K562 (cell line): ENCODE results near the gene TMF1. TPM values are rescaled to one million over a fixed set of nuclear protein-coding genes. Genes with fewer than 3 reads are reported as not detected.

Source experiments
- ATAC-seq: fragments of 200-7000 bp; cut with Tn5 transposase; 3 replicates; pipeline ENCODE4 v1.9.1; 2020; ENCODE audit warnings: moderate library complexity
- BruUV-seq: library from RNA; stranded (reverse); fragments of 400-500 nt; replicated peaks from 2 replicates; lab custom pipeline; 2021; lab: Mats Ljungman, UMichigan
- CTCF ChIA-PET: fragments of 300-600 bp; formaldehyde crosslinking; extraction: SDS; loops from one replicate; lab custom pipeline; 2021; ENCODE audit warnings: low intra/inter-chr PET ratio; lab: Yijun Ruan, JAX
- POLR2A ChIA-PET: fragments of 300-600, 350-650 bp; sonication (Branson Sonifier 250); formaldehyde crosslinking; extraction: SDS; loops from one replicate; lab custom pipeline; 2021; ENCODE audit warnings: antibody characterized with exemption, inconsistent platforms; lab: Yijun Ruan, JAX
- DNase-seq, 4 experiments: peaks; one replicate each; pipeline versions ENCODE4 v3.0.0 to v3.0.0-alpha.2; 2011 to 2018; ENCODE audit warnings: low spot score in 3 of 4, mixed read lengths in 3 of 4; ENCODE audit errors: extremely low read depth in 1 of 4
- FAIRE-seq: peaks from 2 replicates; lab custom pipeline; 2011; peaks lifted over from hg19 to GRCh38; lab: Jason Lieb, UNC
- H2AFZ ChIP-seq: 2 replicates; pipeline ENCODE4 v1.6.0; 2011; ENCODE audit warnings: low read depth, low read length, control low read depth, inconsistent platforms
- H3K27ac ChIP-seq: fragments of 200-600 bp; 3 replicates; pipeline ENCODE4 v1.8.0; 2011; ENCODE audit warnings: low read depth, mild to moderate bottlenecking, control low read depth, inconsistent platforms, low read length, moderate library complexity, mixed read lengths; ENCODE audit errors: extremely low read depth
- H3K27me3 ChIP-seq, 2 experiments: fragments of 300-600 bp in 1 of 2; 2 replicates in 1 of 2; 3 replicates in 1 of 2; pipeline versions ENCODE4 v1.6.0 to v1.8.0; 2011; ENCODE audit warnings: inconsistent platforms in 2 of 2, low read length in 2 of 2, mild to moderate bottlenecking in 1 of 2, mixed read lengths in 1 of 2, moderate library complexity in 1 of 2; ENCODE audit not compliant: control insufficient read depth in 2 of 2, insufficient read depth in 2 of 2
- H3K36me3 ChIP-seq: fragments of 300-600 bp; 3 replicates; pipeline ENCODE4 v1.8.0; 2011; ENCODE audit warnings: mild to moderate bottlenecking, low read length, inconsistent platforms; ENCODE audit not compliant: control insufficient read depth, insufficient read depth
- H3K4me1 ChIP-seq, 2 experiments: fragments of 200-600 bp in 1 of 2; replicated peaks in 1 of 2; 2 replicates in 1 of 2; 3 replicates in 1 of 2; pipeline versions ENCODE4 v1.5.1 to v1.8.0; 2011; ENCODE audit warnings: inconsistent platforms in 2 of 2, low read length in 2 of 2, mild to moderate bottlenecking in 1 of 2, mixed read lengths in 1 of 2, moderate library complexity in 1 of 2; ENCODE audit not compliant: control insufficient read depth in 2 of 2, insufficient read depth in 2 of 2
- H3K4me2 ChIP-seq: 2 replicates; pipeline ENCODE4 v1.6.1; 2011; ENCODE audit warnings: low read length, control low read depth, inconsistent platforms, mixed read lengths; ENCODE audit not compliant: insufficient read depth
- H3K4me3 ChIP-seq: fragments of 200-600 bp; sonication (generic), shearing (Covaris generic); 2 replicates; pipeline ENCODE4 v1.5.1; 2016; ENCODE audit warnings: control low read depth, inconsistent platforms
- H3K79me2 ChIP-seq: fragments of 200-600 bp; 3 replicates; pipeline ENCODE4 v1.8.0; 2011; ENCODE audit warnings: low read length, inconsistent platforms; ENCODE audit not compliant: control insufficient read depth, insufficient read depth
- H3K9ac ChIP-seq, 2 experiments: 2 replicates each; pipeline versions ENCODE4 v1.6.0 to v1.6.1; 2011; ENCODE audit warnings: low read depth in 2 of 2, low read length in 2 of 2, control low read depth in 1 of 2, inconsistent platforms in 1 of 2, mild to moderate bottlenecking in 1 of 2, mixed read lengths in 1 of 2; ENCODE audit not compliant: insufficient read depth in 1 of 2
- H3K9me1 ChIP-seq: one replicate; pipeline ENCODE4 v1.6.0; 2011; ENCODE audit warnings: inconsistent platforms, mild to moderate bottlenecking, low read length, moderate library complexity; ENCODE audit not compliant: control insufficient read depth, insufficient read depth
- H3K9me3 ChIP-seq: replicated peaks from 2 replicates; pipeline ENCODE4 v1.5.1; 2011; ENCODE audit warnings: low read depth, low read length, inconsistent platforms; ENCODE audit not compliant: control insufficient read depth, insufficient read depth
- H4K20me1 ChIP-seq: replicated peaks from 2 replicates; pipeline ENCODE4 v1.6.1; 2011; ENCODE audit warnings: low read length, inconsistent platforms, mixed read lengths; ENCODE audit not compliant: control insufficient read depth, insufficient read depth
- CBX2 ChIP-seq: fragments of 200-600 bp; sonication (generic); IDR thresholded peaks from one replicate; pipeline ENCODE4 v1.6.1; 2012; ENCODE audit warnings: mild to moderate bottlenecking, low read length, inconsistent platforms; ENCODE audit not compliant: insufficient read depth, poor library complexity, severe bottlenecking
- CBX8 ChIP-seq: fragments of 200-600 bp; sonication (generic); IDR thresholded peaks from 2 replicates; pipeline ENCODE4 v1.6.1; 2012; ENCODE audit warnings: borderline replicate concordance, mixed run types, low read depth, mild to moderate bottlenecking, moderate library complexity, mixed read lengths, low read length, control low read depth, inconsistent platforms; ENCODE audit not compliant: poor library complexity, severe bottlenecking; ENCODE audit errors: extremely low read depth
- CC2D1A ChIP-seq: fragments of 450-650 bp; IDR thresholded peaks from 2 replicates; pipeline ENCODE4 v1.6.1; 2017; ENCODE audit warnings: mild to moderate bottlenecking
- DIDO1 ChIP-seq: fragments of 450-650 bp; IDR thresholded peaks from 2 replicates; pipeline ENCODE4 v1.6.1; 2016; ENCODE audit warnings: low read depth, missing biosample characterization, missing genetic modification characterization
- EP300 ChIP-seq: IDR thresholded peaks from 2 replicates; pipeline ENCODE4 v1.6.1; 2012; ENCODE audit warnings: low read length, improper control_type of control experiment
- EZH2 ChIP-seq: IDR thresholded peaks from 2 replicates; pipeline ENCODE4 v1.6.1; 2012; ENCODE audit warnings: low read depth, mild to moderate bottlenecking, inconsistent platforms, low read length, borderline replicate concordance
- KDM2B ChIP-seq: fragments of 250-450 bp; sonication (Bioruptor Pico); IDR thresholded peaks from 2 replicates; pipeline ENCODE4 v1.8.0; 2021; ENCODE audit warnings: mild to moderate bottlenecking, moderate library complexity
- MTF1 ChIP-seq: fragments of 250-450 bp; sonication (Bioruptor Pico); IDR thresholded peaks from 2 replicates; pipeline ENCODE4 v1.9.0; 2021; ENCODE audit warnings: moderate library complexity, mild to moderate bottlenecking, inconsistent platforms, borderline replicate concordance
- NR2F6 ChIP-seq: fragments of 450-650 bp; formaldehyde crosslinking; IDR thresholded peaks from 2 replicates; pipeline ENCODE4 v1.4.0; 2020; ENCODE audit warnings: mild to moderate bottlenecking
- ZFX ChIP-seq: sonication (generic); formaldehyde crosslinking; IDR thresholded peaks from 2 replicates; pipeline ENCODE4 v1.8.0; 2022; ENCODE audit warnings: mild to moderate bottlenecking, missing genetic modification reagents, moderate library complexity
- ZNF239 ChIP-seq: fragments of 250-450 bp; sonication (Bioruptor Pico); IDR thresholded peaks from 2 replicates; pipeline ENCODE4 v1.4.0; 2020; ENCODE audit warnings: mild to moderate bottlenecking
- WGBS: fragments of 100-300 bp; shearing (Covaris generic); methylation state at CpG from one replicate; pipeline ENCODE4 v1.1.6; 2016; ENCODE audit warnings: low coverage, mixed read lengths; ENCODE audit not compliant: insufficient coverage; ENCODE audit errors: missing lambda C conversion rate; 5-methylcytosine and 5-hydroxymethylcytosine counted together
- in situ Hi-C: fragments of 300-500 bp; cut with MboI; formaldehyde crosslinking; loops from 4 replicates; pipeline ENCODE4 v1.15.0; 2018; ENCODE audit warnings: inconsistent platforms, mixed read lengths
- intact Hi-C: fragments of 100-400 bp; cut with micrococcal nuclease; formaldehyde crosslinking; loops from 2 replicates; pipeline ENCODE4 v1.14.2; 2022
- polyA plus RNA-seq, 8 experiments: library from polyadenylated mRNA; depleted of rRNA in 4 of 8; stranded (reverse) in 5 of 8; unstranded in 3 of 8; fragments of >200 nt; fragmentation: Nextera tagmentation in 2 of 8; fragmentation: Illumina TruSeq in 1 of 8; extraction: Ambion mirVana in 2 of 8; extraction: Trizol in 1 of 8; gene quantifications; 2 replicates each; pipeline versions ENCODE4 v1.2.1 to v1.2.3, GENCODE V29; 2011 to 2014; ENCODE audit warnings: inconsistent platforms in 1 of 8, missing spikeins in 1 of 8
- total RNA-seq, 7 experiments: library from RNA; depleted of rRNA in 6 of 7; stranded (reverse); fragments of >200 nt in 6 of 7; fragmentation: Illumina TruSeq in 2 of 7; extraction: Trizol in 2 of 7; gene quantifications; 2 replicates each; pipeline versions ENCODE4 v1.2.1 to v1.2.3, GENCODE V29; 2011 to 2021; ENCODE audit warnings: low replicate concordance in 1 of 7
- TF ChIP-seq, protein P1 (sequence below), 2 experiments: fragments of 450-650 bp in 1 of 2; sonication (generic) in 1 of 2; formaldehyde crosslinking in 1 of 2; IDR thresholded peaks in 1 of 2; conservative IDR thresholded peaks in 1 of 2; 2 replicates each; pipeline versions ENCODE4 v1.6.1 to v1.8.1; 2016 to 2023; ENCODE audit warnings: mild to moderate bottlenecking in 2 of 2, moderate library complexity in 2 of 2, inconsistent platforms in 1 of 2, missing genetic modification reagents in 1 of 2
- TF ChIP-seq, protein P2 (sequence below): sonication (generic); formaldehyde crosslinking; IDR thresholded peaks from 2 replicates; pipeline ENCODE4 v1.9.0; 2022; ENCODE audit warnings: mild to moderate bottlenecking, missing genetic modification reagents
- TF ChIP-seq, protein P3 (sequence below): fragments of 250-450 bp; sonication (Bioruptor Pico); IDR thresholded peaks from 2 replicates; pipeline ENCODE4 v1.8.0; 2021; ENCODE audit warnings: mild to moderate bottlenecking, moderate library complexity
- TF ChIP-seq, protein P4 (sequence below): fragments of 450-650 bp; conservative IDR thresholded peaks from 2 replicates; pipeline ENCODE4 v1.6.1; 2016; ENCODE audit warnings: missing genetic modification characterization, low read depth, mild to moderate bottlenecking, control low read depth, missing compliant biosample characterization

The TMF1 gene
- total and polyA plus RNA-seq, 9 of the 15 experiments (the other 6 are each of a cell fraction or from before 2014, with no cell fraction given): 3.1 to 13.9 (median 10.3) TPM

DNA sequence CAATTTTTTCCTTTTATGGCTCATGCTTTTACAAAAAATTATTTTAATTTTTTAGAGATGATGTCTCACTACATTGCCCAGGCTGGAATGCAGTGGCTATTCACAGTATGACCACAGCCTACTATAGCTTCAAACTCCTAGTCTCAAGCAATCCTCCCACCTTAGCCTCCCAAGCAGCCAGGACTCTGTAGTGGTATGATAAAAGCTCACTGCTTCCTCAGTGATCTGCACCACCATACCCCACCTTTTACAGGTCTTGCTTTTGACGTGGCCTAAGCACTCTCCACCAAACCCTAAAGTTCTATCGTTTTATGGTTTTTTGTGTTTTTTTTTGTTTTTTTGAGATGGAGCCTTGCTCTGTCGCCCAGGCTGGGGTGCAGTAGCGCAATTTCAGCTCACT is 14.0 kb upstream of the TMF1 start (continued):
- TF ChIP-seq CBX2 (no peak), ZFX (CRISPR knock-in tag) (no peak), CC2D1A (no peak), NR2F6 (CRISPR knock-in tag) (no peak), EP300 (no peak), MTF1 (no peak)
- TF ChIP-seq, protein P1, sequence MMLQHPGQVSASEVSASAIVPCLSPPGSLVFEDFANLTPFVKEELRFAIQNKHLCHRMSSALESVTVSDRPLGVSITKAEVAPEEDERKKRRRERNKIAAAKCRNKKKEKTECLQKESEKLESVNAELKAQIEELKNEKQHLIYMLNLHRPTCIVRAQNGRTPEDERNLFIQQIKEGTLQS (IDR thresholded peaks at IDR 0.05): no peak
- TF ChIP-seq, protein P1 (CRISPR knock-in tag; conservative IDR thresholded peaks at IDR 0.05): no peak

DNA sequence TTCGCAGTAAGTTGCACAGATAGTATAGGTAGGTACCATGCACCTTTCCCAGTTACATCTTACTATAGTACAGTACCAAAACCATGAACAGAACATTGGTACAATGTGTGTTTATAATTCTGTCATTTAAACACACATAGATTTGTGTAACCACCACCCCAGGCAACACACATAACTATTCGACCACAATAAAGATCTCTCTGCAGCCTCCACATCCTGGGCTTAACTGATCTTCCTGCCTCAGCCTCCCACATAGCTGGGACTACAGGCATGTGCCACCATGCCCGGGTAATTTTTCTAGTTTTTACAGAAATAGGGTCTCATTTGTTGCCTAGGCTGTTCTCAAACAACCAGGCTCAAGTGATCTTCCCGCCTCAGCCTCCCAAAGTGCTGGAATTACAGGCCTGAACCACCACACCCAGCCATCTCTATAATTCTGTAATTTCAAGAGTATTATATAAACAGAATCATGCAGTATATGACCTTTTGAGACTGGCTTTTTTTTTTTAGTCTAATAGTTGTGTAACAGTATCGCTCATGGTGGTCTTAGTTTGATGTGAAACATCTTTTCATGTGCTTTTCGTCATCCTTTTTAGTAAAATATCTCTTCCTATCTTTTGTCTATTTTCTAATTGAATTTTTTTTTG is 13.3 kb upstream of the TMF1 start:
- 88% methylated on average over 6 of the region's 6 CpGs for WGBS
- no peak for ATAC-seq
- Histone ChIP-seq H3K79me2 (no peaks in the 10 kb centered on the region), H3K9me3 (no peaks in the 10 kb centered on the region), H3K27ac (no peak overlapping the region), H3K4me1 (no peaks in the 10 kb centered on the region), H3K4me3 (no peak overlapping the region), H3K27me3 (no peaks in the 10 kb centered on the region), H3K36me3 (peaks cover 37% of the 10 kb centered on the region; the same call in 2 of the 3 replicates), H4K20me1 (no peaks in the 10 kb centered on the region), H3K9me1 (no peaks in the 10 kb centered on the region), H3K4me2 (no peak overlapping the region), H3K9ac (no peak overlapping the region), H2AFZ (no peak overlapping the region)
- no peak for FAIRE-seq
- no TSS peak for BruUV-seq
- in situ Hi-C loops: no loop called here
- ChIA-PET POLR2A (no interaction called here), CTCF (no interaction called here)
- intact Hi-C loops: no loop called here
- DNase-seq: no peak
- TF ChIP-seq DIDO1 (no peak), CBX8 (no peak), ZNF239 (no peak), KDM2B (CRISPR knock-in tag) (no peak), EZH2 (no peak)
- TF ChIP-seq, protein P2, sequence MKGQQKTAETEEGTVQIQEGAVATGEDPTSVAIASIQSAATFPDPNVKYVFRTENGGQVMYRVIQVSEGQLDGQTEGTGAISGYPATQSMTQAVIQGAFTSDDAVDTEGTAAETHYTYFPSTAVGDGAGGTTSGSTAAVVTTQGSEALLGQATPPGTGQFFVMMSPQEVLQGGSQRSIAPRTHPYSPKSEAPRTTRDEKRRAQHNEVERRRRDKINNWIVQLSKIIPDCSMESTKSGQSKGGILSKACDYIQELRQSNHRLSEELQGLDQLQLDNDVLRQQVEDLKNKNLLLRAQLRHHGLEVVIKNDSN: no peak
- TF ChIP-seq, protein P3, sequence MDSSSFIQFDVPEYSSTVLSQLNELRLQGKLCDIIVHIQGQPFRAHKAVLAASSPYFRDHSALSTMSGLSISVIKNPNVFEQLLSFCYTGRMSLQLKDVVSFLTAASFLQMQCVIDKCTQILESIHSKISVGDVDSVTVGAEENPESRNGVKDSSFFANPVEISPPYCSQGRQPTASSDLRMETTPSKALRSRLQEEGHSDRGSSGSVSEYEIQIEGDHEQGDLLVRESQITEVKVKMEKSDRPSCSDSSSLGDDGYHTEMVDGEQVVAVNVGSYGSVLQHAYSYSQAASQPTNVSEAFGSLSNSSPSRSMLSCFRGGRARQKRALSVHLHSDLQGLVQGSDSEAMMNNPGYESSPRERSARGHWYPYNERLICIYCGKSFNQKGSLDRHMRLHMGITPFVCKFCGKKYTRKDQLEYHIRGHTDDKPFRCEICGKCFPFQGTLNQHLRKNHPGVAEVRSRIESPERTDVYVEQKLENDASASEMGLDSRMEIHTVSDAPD (CRISPR knock-in tag): no peak
- TF ChIP-seq, protein P4, sequence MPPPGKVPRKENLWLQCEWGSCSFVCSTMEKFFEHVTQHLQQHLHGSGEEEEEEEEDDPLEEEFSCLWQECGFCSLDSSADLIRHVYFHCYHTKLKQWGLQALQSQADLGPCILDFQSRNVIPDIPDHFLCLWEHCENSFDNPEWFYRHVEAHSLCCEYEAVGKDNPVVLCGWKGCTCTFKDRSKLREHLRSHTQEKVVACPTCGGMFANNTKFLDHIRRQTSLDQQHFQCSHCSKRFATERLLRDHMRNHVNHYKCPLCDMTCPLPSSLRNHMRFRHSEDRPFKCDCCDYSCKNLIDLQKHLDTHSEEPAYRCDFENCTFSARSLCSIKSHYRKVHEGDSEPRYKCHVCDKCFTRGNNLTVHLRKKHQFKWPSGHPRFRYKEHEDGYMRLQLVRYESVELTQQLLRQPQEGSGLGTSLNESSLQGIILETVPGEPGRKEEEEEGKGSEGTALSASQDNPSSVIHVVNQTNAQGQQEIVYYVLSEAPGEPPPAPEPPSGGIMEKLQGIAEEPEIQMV (tag): no peak
